CD8-positive, alpha-beta memory T cell (primary cell): Measurements from ENCODE around the gene CRYGN. TPM values are rescaled to one million over a fixed set of nuclear protein-coding genes. Genes with fewer than 3 reads are reported as not detected.

Experiments used
- CTCF ChIA-PET: fragments of 350-600 bp; sonication (Branson Sonifier 250); formaldehyde crosslinking; loops from one replicate; lab custom pipeline; 2021; ENCODE audit warnings: antibody characterized with exemption; lab: Charles Lee
- POLR2A ChIA-PET: fragments of 350-600 bp; sonication (Branson Sonifier 250); formaldehyde crosslinking; loops from one replicate; lab custom pipeline; 2021; ENCODE audit warnings: antibody characterized with exemption; lab: Charles Lee
- DNase-seq, 5 donors: peaks; one replicate each; pipeline versions ENCODE4 v3.0.0 to v3.0.0-alpha.2; 2020 to 2022; ENCODE audit warnings: mixed read lengths in 1 of 5
- H3K27ac ChIP-seq: one replicate; pipeline ENCODE4 v1.7.0; 2013; ENCODE audit warnings: low read depth, mild to moderate bottlenecking, low read length, moderate library complexity
- H3K27me3 ChIP-seq: 2 replicates; pipeline ENCODE4 v1.7.0; 2013; ENCODE audit warnings: low read length, mild to moderate bottlenecking; ENCODE audit not compliant: insufficient read depth, poor library complexity, severe bottlenecking
- H3K36me3 ChIP-seq: 2 replicates; pipeline ENCODE4 v1.7.0; 2013; ENCODE audit warnings: mild to moderate bottlenecking, low read length, moderate library complexity; ENCODE audit not compliant: insufficient read depth
- H3K4me1 ChIP-seq: 2 replicates; pipeline ENCODE4 v1.7.0; 2013; ENCODE audit warnings: mild to moderate bottlenecking, low read length, moderate library complexity; ENCODE audit not compliant: insufficient read depth
- H3K4me3 ChIP-seq: 2 replicates; pipeline ENCODE4 v1.7.0; 2013; ENCODE audit warnings: mild to moderate bottlenecking, low read length
- H3K9me3 ChIP-seq: 2 replicates; pipeline ENCODE4 v1.7.0; 2013; ENCODE audit warnings: mild to moderate bottlenecking, low read length
- H3K27ac Mint-ChIP-seq, 8 donors: one replicate each; pipeline ENCODE4 v1.8.0; 2020 to 2021; ENCODE audit warnings: mixed read lengths in 8 of 8, mild to moderate bottlenecking in 6 of 8, inconsistent platforms in 3 of 8, moderate library complexity in 3 of 8
- H3K27me3 Mint-ChIP-seq, 2 donors: one replicate each; pipeline ENCODE4 v1.8.0; 2020 to 2021; ENCODE audit warnings: mixed read lengths in 2 of 2, mild to moderate bottlenecking in 1 of 2, moderate library complexity in 1 of 2
- H3K36me3 Mint-ChIP-seq, 3 donors: one replicate each; pipeline ENCODE4 v1.8.0; 2020 to 2021; ENCODE audit warnings: mixed read lengths in 3 of 3, inconsistent platforms in 1 of 3, mild to moderate bottlenecking in 1 of 3
- H3K4me1 Mint-ChIP-seq, 3 donors: one replicate each; pipeline ENCODE4 v1.8.0; 2020 to 2021; ENCODE audit warnings: mixed read lengths in 3 of 3, inconsistent platforms in 1 of 3, mild to moderate bottlenecking in 1 of 3
- H3K4me3 Mint-ChIP-seq, 7 donors: one replicate each; pipeline ENCODE4 v1.8.0; 2020 to 2021; ENCODE audit warnings: mixed read lengths in 7 of 7, mild to moderate bottlenecking in 6 of 7, moderate library complexity in 4 of 7, inconsistent platforms in 2 of 7
- H3K9me3 Mint-ChIP-seq, 5 donors: one replicate each; pipeline ENCODE4 v1.8.0; 2020 to 2022; ENCODE audit warnings: mixed read lengths in 5 of 5, mild to moderate bottlenecking in 3 of 5, moderate library complexity in 2 of 5, inconsistent platforms in 1 of 5
- polyA plus RNA-seq: library from polyadenylated mRNA; unstranded; fragments of 300-500 nt; fragmentation: Illumina TruSeq; gene quantifications from one replicate; pipeline ENCODE4 v1.2.3, GENCODE V29; 2021
- total RNA-seq, 2 experiments: library from RNA; stranded (reverse); gene quantifications; one replicate each; pipeline ENCODE4 v1.2.3, GENCODE V29; 2021

The CRYGN gene
- total and polyA plus RNA-seq, 3 experiments from 2014 or later = 0.41 TPM; not detected in 2

DNA sequence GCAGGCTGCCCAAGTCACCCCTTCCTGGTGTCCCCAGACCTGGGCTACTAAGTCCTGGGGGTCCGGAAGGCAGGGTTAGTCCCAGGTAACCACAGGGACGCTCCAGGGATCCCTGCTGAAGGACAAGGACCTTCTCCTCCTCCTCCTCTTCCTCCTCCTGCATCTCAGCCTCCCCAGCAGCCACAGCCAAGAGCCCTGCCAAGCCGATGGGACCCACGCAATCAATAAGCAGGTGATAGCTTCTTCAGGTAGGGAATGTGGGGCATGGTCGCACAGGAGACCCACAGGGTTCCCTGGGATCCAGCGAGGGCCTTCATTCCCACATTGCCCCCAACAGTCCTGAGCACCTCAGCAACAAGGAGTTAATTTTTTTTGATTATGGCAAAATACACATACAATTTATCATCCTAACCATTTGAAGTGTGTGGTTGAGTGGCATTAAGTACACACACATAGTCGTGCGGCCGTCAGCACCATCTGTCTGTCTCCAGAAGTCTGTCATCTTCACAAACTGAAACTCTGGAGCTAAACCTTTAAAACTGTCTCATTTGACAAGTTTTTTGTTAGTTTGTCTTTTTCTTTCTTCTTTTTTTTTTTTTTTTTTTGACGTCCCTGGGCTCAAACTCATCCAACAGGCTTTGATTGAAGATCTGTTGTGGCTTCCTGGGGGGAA lies 12.1 kb downstream of the CRYGN start:
- no peak overlapping the region for H3K27ac ChIP-seq
- peak overlapping the region in 3 of 7 donors; percentile 39 to 51 (median 44) for H3K4me3 Mint-ChIP-seq
- H3K4me1 Mint-ChIP-seq = peaks cover 37 to 50% (median 40%) of the 10 kb centered on the region in 3 donors
- H3K4me3 ChIP-seq = no peak overlapping the region
- ChIA-PET POLR2A (interaction anchor here (0.6 kb wide), 1 partner anchor 12 kb away, joined by 3 read pairs; no protein-coding TSS in a partner anchor), CTCF (interaction anchor here (3.3 kb wide), 1 partner anchor 20 kb away, joined by 14 read pairs; no protein-coding TSS in a partner anchor)
- no peaks in the 10 kb centered on the region for H3K36me3 Mint-ChIP-seq
- DNase-seq = peak in 1 of 5 donors; percentile 26
- H3K27ac Mint-ChIP-seq = peak overlapping the region in 6 of 8 donors; percentile 36 to 92 (median 70)
- H3K9me3 ChIP-seq = no peaks in the 10 kb centered on the region
- no peaks in the 10 kb centered on the region for H3K9me3 Mint-ChIP-seq
- H3K27me3 Mint-ChIP-seq = no peaks in the 10 kb centered on the region
- no peaks in the 10 kb centered on the region for H3K36me3 ChIP-seq
- H3K27me3 ChIP-seq = no peaks in the 10 kb centered on the region
- H3K4me1 ChIP-seq = peaks cover 65% of the 10 kb centered on the region

- H3K4me1 ChIP-seq = peaks cover 57% of the 10 kb centered on the region
- Mint-ChIP-seq H3K27ac (peak overlapping the region in 2 of 8 donors; percentile 47 to 58), H3K9me3 (peaks cover 0 to under 1% (median 0%) of the 10 kb centered on the region in 5 donors), H3K4me1 (peaks cover 34 to 43% (median 36%) of the 10 kb centered on the region in 3 donors), H3K4me3 (peak overlapping the region in 1 of 7 donors; percentile 44), H3K36me3 (peaks cover 0 to under 1% (median 0%) of the 10 kb centered on the region in 3 donors), H3K27me3 (peaks cover 0 to under 1% of the 10 kb centered on the region in 2 donors)
- no peak for DNase-seq
- ChIA-PET CTCF (interaction anchor here (3.3 kb wide), 1 partner anchor 20 kb away, joined by 14 read pairs; no protein-coding TSS in a partner anchor), POLR2A (no interaction called here)
- H3K36me3 ChIP-seq = no peaks in the 10 kb centered on the region
- no peak overlapping the region for H3K27ac ChIP-seq
- no peaks in the 10 kb centered on the region for H3K27me3 ChIP-seq
- no peak overlapping the region for H3K4me3 ChIP-seq
- no peaks in the 10 kb centered on the region for H3K9me3 ChIP-seq
Measured at GRCh38 chr7:151426904-151427704, 12.8 kb downstream of the CRYGN start.

GRCh38 chr7:151426441-151426903 lies 13.5 kb downstream of the CRYGN start:
- H3K4me1 Mint-ChIP-seq = peaks cover 31 to 40% (median 33%) of the 10 kb centered on the region in 3 donors
- H3K27me3 ChIP-seq = no peaks in the 10 kb centered on the region
- H3K27ac ChIP-seq = no peak overlapping the region
- H3K27me3 Mint-ChIP-seq = peaks cover 0 to 7% of the 10 kb centered on the region in 2 donors
- H3K36me3 Mint-ChIP-seq = peaks cover 0 to 7% (median 0%) of the 10 kb centered on the region in 3 donors
- peaks cover 0 to 4% (median 0%) of the 10 kb centered on the region in 5 donors for H3K9me3 Mint-ChIP-seq
- H3K27ac Mint-ChIP-seq = peak overlapping the region in 2 of 8 donors; percentile 47 to 69
- H3K9me3 ChIP-seq = no peaks in the 10 kb centered on the region
- peaks cover 51% of the 10 kb centered on the region for H3K4me1 ChIP-seq
- no peak overlapping the region for H3K4me3 Mint-ChIP-seq
- no peak for DNase-seq
- POLR2A ChIA-PET = no interaction called here
- H3K36me3 ChIP-seq = no peaks in the 10 kb centered on the region
- no peak overlapping the region for H3K4me3 ChIP-seq
- CTCF ChIA-PET = interaction anchor here (3.3 kb wide), 1 partner anchor 21 kb away, joined by 14 read pairs; no protein-coding TSS in a partner anchor

DNA sequence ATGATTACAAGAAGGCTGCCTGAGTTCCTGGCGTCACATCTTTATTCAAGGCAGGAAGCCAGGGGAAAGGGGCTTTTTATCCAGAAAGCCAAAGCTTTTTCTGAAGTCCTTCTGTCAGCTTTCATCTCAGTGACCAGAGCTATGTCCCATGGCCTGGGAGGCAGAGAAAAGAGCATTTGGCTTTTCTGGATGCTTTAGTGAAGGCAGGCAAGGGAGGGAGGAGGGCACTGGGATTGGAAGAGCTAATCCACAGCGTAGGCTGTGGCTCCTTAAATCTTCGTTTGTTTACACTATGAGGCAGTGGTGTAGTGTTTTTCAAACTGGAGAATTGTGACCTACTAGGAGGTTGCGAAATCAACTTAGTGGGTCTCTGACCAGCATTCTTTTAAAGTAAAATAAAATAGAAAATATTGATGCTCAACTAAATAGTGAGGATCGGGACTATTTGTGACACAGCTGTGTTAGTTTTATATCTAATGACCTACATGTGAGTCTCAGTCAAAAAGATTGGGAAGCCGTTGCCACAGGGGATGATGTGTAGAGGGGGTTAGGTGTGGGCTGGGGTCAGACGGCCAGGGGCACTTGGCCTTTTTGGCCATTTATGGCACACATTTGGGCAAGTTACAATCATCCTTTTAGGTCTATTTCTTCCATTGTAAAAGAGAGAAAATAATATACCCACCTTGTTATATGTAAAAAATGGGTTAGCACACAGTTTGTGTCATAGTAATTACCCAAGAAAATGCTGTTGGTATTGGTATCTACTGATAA lies 14.1 kb downstream of the CRYGN start:
- no peak overlapping the region for H3K27ac Mint-ChIP-seq
- H3K27ac ChIP-seq = no peak overlapping the region

GRCh38 chr7:151424799-151425198 lies 15.1 kb downstream of the CRYGN start:
- H3K27ac Mint-ChIP-seq = peak overlapping the region in 2 of 8 donors; percentile 56 to 88
- Histone ChIP-seq H3K36me3 (no peaks in the 10 kb centered on the region), H3K9me3 (no peaks in the 10 kb centered on the region), H3K27ac (no peak overlapping the region), H3K4me1 (peaks cover 34% of the 10 kb centered on the region), H3K27me3 (no peaks in the 10 kb centered on the region), H3K4me3 (no peak overlapping the region)
- ChIA-PET POLR2A (no interaction called here), CTCF (no interaction called here)
- peaks cover 20 to 23% (median 22%) of the 10 kb centered on the region in 3 donors for H3K4me1 Mint-ChIP-seq
- peaks cover 0 to 18% (median 1%) of the 10 kb centered on the region in 3 donors for H3K36me3 Mint-ChIP-seq
- H3K9me3 Mint-ChIP-seq = peaks cover 0 to 10% (median 7%) of the 10 kb centered on the region in 5 donors
- DNase-seq = no peak
- H3K27me3 Mint-ChIP-seq = peaks cover 0 to 7% of the 10 kb centered on the region in 2 donors
- no peak overlapping the region for H3K4me3 Mint-ChIP-seq

More for the DNA sequence above, 14.1 kb downstream of the CRYGN start:
- DNase-seq = no peak
- Mint-ChIP-seq H3K4me1 (peaks cover 29 to 34% (median 30%) of the 10 kb centered on the region in 3 donors), H3K27me3 (peaks cover 0 to 7% of the 10 kb centered on the region in 2 donors), H3K9me3 (peaks cover 0 to 4% (median 0%) of the 10 kb centered on the region in 5 donors), H3K4me3 (no peak overlapping the region), H3K36me3 (peaks cover 0 to 8% (median 0%) of the 10 kb centered on the region in 3 donors)
- H3K4me1 ChIP-seq = peaks cover 45% of the 10 kb centered on the region
- ChIA-PET POLR2A (no interaction called here), CTCF (interaction anchor here (3.3 kb wide), 1 partner anchor 22 kb away, joined by 14 read pairs; no protein-coding TSS in a partner anchor)
- no peak overlapping the region for H3K4me3 ChIP-seq
- H3K36me3 ChIP-seq = no peaks in the 10 kb centered on the region
- H3K9me3 ChIP-seq = no peaks in the 10 kb centered on the region
- no peaks in the 10 kb centered on the region for H3K27me3 ChIP-seq

- DNase-seq = no peak
- ChIA-PET POLR2A (no interaction called here), CTCF (interaction anchor here (0.9 to 1.0 kb wide), 2 partner anchors 9 to 25 kb away, joined by 3 read pairs; no protein-coding TSS in a partner anchor)
- Histone ChIP-seq H3K27me3 (no peaks in the 10 kb centered on the region), H3K9me3 (no peaks in the 10 kb centered on the region), H3K4me1 (peaks cover 26% of the 10 kb centered on the region), H3K4me3 (no peak overlapping the region), H3K27ac (no peak overlapping the region), H3K36me3 (no peaks in the 10 kb centered on the region)
- Mint-ChIP-seq H3K36me3 (peaks cover 0 to 18% (median 1%) of the 10 kb centered on the region in 3 donors), H3K27me3 (peaks cover 0 to 7% of the 10 kb centered on the region in 2 donors), H3K9me3 (peaks cover 0 to 10% (median 8%) of the 10 kb centered on the region in 5 donors), H3K4me1 (peaks cover 13 to 15% (median 14%) of the 10 kb centered on the region in 3 donors), H3K4me3 (no peak overlapping the region), H3K27ac (no peak overlapping the region)
Measured at GRCh38 chr7:151423936-151424335, 16.0 kb downstream of the CRYGN start.

- ChIA-PET CTCF (no interaction called here), POLR2A (no interaction called here)
- Histone ChIP-seq H3K27me3 (no peaks in the 10 kb centered on the region), H3K36me3 (no peaks in the 10 kb centered on the region), H3K4me3 (no peak overlapping the region), H3K4me1 (peaks cover 18% of the 10 kb centered on the region), H3K9me3 (no peaks in the 10 kb centered on the region), H3K27ac (no peak overlapping the region)
- no peak overlapping the region for H3K27ac Mint-ChIP-seq
- H3K36me3 Mint-ChIP-seq = peaks cover 0 to 20% (median 1%) of the 10 kb centered on the region in 3 donors
- H3K4me3 Mint-ChIP-seq = no peak overlapping the region
- peaks cover 1 to 13% (median 10%) of the 10 kb centered on the region in 5 donors for H3K9me3 Mint-ChIP-seq
- peaks cover 0 to 9% of the 10 kb centered on the region in 2 donors for H3K27me3 Mint-ChIP-seq
- H3K4me1 Mint-ChIP-seq = peaks cover 6 to 8% (median 6%) of the 10 kb centered on the region in 3 donors
- no peak for DNase-seq
Measured at GRCh38 chr7:151423226-151423625, 16.7 kb downstream of the CRYGN start.
